DOHH2 (cell line): ENCODE results near the gene GTF2F2.

Experiments used
- CTCF ChIP-seq: fragments of 200-600 bp; sonication (generic); IDR thresholded peaks from one replicate; pipeline ENCODE4 v1.5.1; 2014; ENCODE audit warnings: antibody characterized with exemption, mild to moderate bottlenecking, low read depth, low read length; ENCODE audit not compliant: poor library complexity, severe bottlenecking
- EZH2phosphoT487 ChIP-seq: fragments of 200-600 bp; sonication (generic); IDR thresholded peaks from 2 replicates; pipeline ENCODE4 v1.6.1; 2017; ENCODE audit warnings: borderline replicate concordance, mild to moderate bottlenecking, antibody characterized with exemption, low read length, moderate library complexity, mixed read lengths

- no peak for TF ChIP-seq CTCF
- TF ChIP-seq EZH2phosphoT487, result no peak
These were observed 105.1 kb downstream of the GTF2F2 start for GRCh38 chr13:45225370-45225769.
